ENCODE measurements around the gene NAGA. TPM values are rescaled to one million over a fixed set of nuclear protein-coding genes. Genes with fewer than 3 reads are reported as not detected.

Gene NAGA
- total and polyA plus RNA-seq, 2 of the 4 experiments (the other 2 are of a cell fraction): 34.3 to 44.8 TPM

DNA sequence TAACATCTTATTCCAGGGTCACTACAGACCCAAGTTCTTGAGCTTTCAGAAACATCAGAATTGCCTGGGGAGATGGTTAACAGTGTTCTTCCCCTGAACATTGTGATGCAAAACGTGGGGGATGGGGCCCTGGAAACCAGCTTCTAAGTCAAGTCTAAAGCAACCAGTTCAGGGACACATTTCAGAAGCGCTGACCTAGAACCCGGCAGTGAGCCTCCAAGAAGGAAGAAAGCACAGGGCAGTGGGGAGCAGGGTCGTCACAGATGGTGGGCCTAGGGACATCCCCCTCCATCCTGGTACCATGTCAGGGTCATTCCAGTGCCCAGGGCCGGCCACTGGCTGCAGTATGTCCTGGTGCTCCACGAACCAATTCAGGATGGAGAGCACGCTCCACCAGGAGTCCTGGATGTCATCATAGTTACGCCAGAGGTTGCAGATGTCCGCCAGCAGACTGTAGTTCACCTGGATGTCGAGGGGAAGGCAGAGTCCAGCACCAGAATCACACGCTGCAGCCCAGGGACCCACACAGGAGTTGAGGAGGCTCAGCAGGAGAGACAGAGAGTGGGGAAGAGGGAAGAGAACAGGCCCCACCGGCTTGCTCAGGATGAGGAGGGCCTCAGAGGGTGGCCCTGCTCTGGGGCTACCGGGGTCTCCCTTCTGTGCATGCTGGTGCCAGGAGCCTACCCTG, 5.0 kb downstream of the NAGA start:
- no peak for TF ChIP-seq MAFK (IDR thresholded peaks at IDR 0.05; ENCODE audit: low read depth, low read length)
- no peak for TF ChIP-seq RAD21 (IDR thresholded peaks at IDR 0.05; ENCODE audit: low read length)
- TF ChIP-seq FOS (IDR thresholded peaks at IDR 0.05; ENCODE audit: low read depth, low read length): no peak
- TF ChIP-seq BHLHE40 (IDR thresholded peaks at IDR 0.05; ENCODE audit: low read depth, low read length): no peak
- Histone ChIP-seq H3K79me1 (ENCODE audit: low read depth in 1 of 2, low read length in 2 of 2) (peaks cover 0 to 21% of the 10 kb centered on the region in 2 experiments; a peak in 3 of 4 replicates), H3K9me3 (ENCODE audit: control insufficient read depth, insufficient read depth, low read length) (no peaks in the 10 kb centered on the region), H2AK9ac (replicated peaks; ENCODE audit: low read depth, low read length, poor library complexity) (no peak overlapping the region), H3K36me3 (ENCODE audit: control insufficient read depth, insufficient read depth, low read length) (peaks cover 30% of the 10 kb centered on the region), H2BK5ac (ENCODE audit: low read depth, low read length, poor library complexity, severe bottlenecking) (no peak overlapping the region), H3K9me1 (ENCODE audit: insufficient read depth, low read length) (0 out of 2 replicates have a peak, but pooled peaks cover 5% of the 10 kb centered on the region), H2AFZ (replicated peaks; ENCODE audit: low read length, poor library complexity) (no peak overlapping the region), H4K20me1 (ENCODE audit: insufficient read depth, low read length) (0 out of 2 replicates have a peak, but pooled peaks cover 4% of the 10 kb centered on the region), H2AK5ac (ENCODE audit: low read depth, low read length) (no peak overlapping the region), H3K27me3 (ENCODE audit: control insufficient read depth, insufficient read depth, low read length) (no peaks in the 10 kb centered on the region), H3K4me3 (ENCODE audit: insufficient read depth, low read depth, low read length) (no peak overlapping the region), H2BK120ac (ENCODE audit: low read depth, low read length) (no peak overlapping the region), H3K4me1 (ENCODE audit: control insufficient read depth, insufficient read depth, low read length) (peaks cover 3% of the 10 kb centered on the region), H4K8ac (ENCODE audit: low read depth in 2 of 2, low read length in 2 of 2) (no peak overlapping the region), H3K9ac (ENCODE audit: low read depth, low read length) (no peak overlapping the region), H3K4ac (ENCODE audit: low read depth, low read length) (no peak overlapping the region), H3K14ac (replicated peaks; ENCODE audit: low read depth, low read length) (no peak overlapping the region), H3K4me2 (ENCODE audit: low read depth, low read length) (no peak overlapping the region), H4K5ac (ENCODE audit: low read depth, low read length) (no peak overlapping the region), H3K56ac (ENCODE audit: extremely low read depth, insufficient read depth, low read length) (no peak overlapping the region), H3K18ac (ENCODE audit: low read depth, low read length) (no peak overlapping the region), H3K23ac (ENCODE audit: low read depth, low read length) (no peak overlapping the region), H3K27ac (ENCODE audit: insufficient read depth, low read length) (no peak overlapping the region), H2BK20ac (ENCODE audit: low read depth, low read length) (no peak overlapping the region), H4K91ac (ENCODE audit: insufficient read depth, low read depth, low read length) (no peak overlapping the region), H2BK15ac (ENCODE audit: low read depth, low read length) (no peak overlapping the region)
- intact Hi-C loops (cut with micrococcal nuclease): no loop called here
- ATAC-seq (ENCODE audit: low read depth) (no peak), DNase-seq (no peak)
- POLR2A ChIA-PET (ENCODE audit: unreplicated experiment): no interaction called here
- in situ Hi-C loops (cut with MboI; ENCODE audit: low sequenced_read_pairs): no loop called here
- BruUV-seq (replicated peaks): no TSS peak
- CTCF ChIA-PET: no interaction called here
- WGBS, 2 experiments (ENCODE audit: extremely low coverage in 2 of 2, insufficient read length in 1 of 2): 95% methylated on average over 8 of the region's 13 CpGs; no CpG with 5 or more reads in 1 of the 2 experiments
- dilution Hi-C loops (cut with HindIII; ENCODE audit: low sequenced_read_pairs, unreplicated experiment): no loop called here
